ENCODE measurements around the gene DAAM1. TPM values are rescaled to one million over a fixed set of nuclear protein-coding genes. Genes with fewer than 3 reads are reported as not detected.

The DAAM1 gene
- total RNA-seq, 2 experiments from 2014 or later, result 11.3 to 11.7 TPM

- no peaks in the 10 kb centered on the region for H3K27me3 Mint-ChIP-seq
- ATAC-seq (no peak), DNase-seq (no peak)
- H3K4me1 Mint-ChIP-seq, result no peaks in the 10 kb centered on the region
- CTCF ChIA-PET, result no interaction called here
- intact Hi-C loops (cut with DNase I, micrococcal nuclease), result no loop called here
- POLR2A ChIA-PET, result interaction anchor here (0.6 kb wide), 1 partner anchor 276 kb away, joined by 6 read pairs; no protein-coding TSS in a partner anchor
- H3K27ac Mint-ChIP-seq, result no peak overlapping the region
- no peaks in the 10 kb centered on the region for H3K9me3 Mint-ChIP-seq (ENCODE audit: low read depth)
- peaks cover 7% of the 10 kb centered on the region for H3K36me3 Mint-ChIP-seq (ENCODE audit: low read depth)
- H3K4me3 Mint-ChIP-seq, result no peak overlapping the region
These were observed 170.3 kb downstream of the DAAM1 start for GRCh38 chr14:59358784-59359183.

DNA sequence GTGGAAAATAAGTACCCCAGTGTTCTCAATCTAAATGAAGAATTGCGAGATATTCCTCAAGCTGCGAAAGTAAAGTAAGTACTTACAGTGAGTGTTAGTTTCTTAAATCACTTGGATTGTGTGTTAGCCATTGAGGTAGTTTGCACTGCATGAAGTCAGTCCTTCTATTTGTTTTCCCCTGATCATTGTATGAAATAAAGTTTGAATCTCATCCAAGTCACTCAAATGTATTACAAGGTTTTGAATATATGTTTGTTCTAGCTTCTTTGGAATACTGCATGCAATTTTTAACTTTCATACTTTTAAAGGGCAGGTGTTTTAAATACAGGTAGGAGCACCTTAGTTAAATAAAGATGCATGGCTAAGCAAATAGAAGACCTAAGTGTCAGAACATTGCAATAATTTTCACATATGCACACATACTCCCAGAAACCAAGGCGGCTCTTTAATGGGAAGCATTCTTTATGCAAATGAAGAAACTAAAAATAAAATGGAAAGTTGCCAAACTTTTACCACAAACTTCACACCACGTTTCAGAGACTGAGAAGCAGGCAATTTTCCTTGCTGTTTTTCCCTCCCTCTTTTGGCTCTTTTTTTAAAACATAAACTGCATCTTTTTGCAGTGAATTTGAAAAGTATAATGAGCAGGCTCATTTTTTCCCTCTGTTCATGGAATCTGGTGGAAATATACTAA lies 171.1 kb downstream of the DAAM1 start:
- Mint-ChIP-seq H3K27me3 (no peaks in the 10 kb centered on the region), H3K4me1 (no peaks in the 10 kb centered on the region), H3K36me3 (ENCODE audit: low read depth) (peaks cover 8% of the 10 kb centered on the region), H3K4me3 (no peak overlapping the region), H3K9me3 (ENCODE audit: low read depth) (no peaks in the 10 kb centered on the region), H3K27ac (no peak overlapping the region)
- ATAC-seq (no peak), DNase-seq (no peak)
- intact Hi-C loops (cut with DNase I, micrococcal nuclease), result no loop called here
- ChIA-PET POLR2A (no interaction called here), CTCF (no interaction called here)

- peaks cover 10% of the 10 kb centered on the region for H3K36me3 Mint-ChIP-seq (ENCODE audit: low read depth)
- intact Hi-C loops (cut with DNase I, micrococcal nuclease), result no loop called here
- CTCF ChIA-PET, result no interaction called here
- no peaks in the 10 kb centered on the region for H3K9me3 Mint-ChIP-seq (ENCODE audit: low read depth)
- DNase-seq (no peak), ATAC-seq (no peak)
- POLR2A ChIA-PET, result no interaction called here
- H3K4me3 Mint-ChIP-seq, result no peak overlapping the region
- no peaks in the 10 kb centered on the region for H3K4me1 Mint-ChIP-seq
- no peak overlapping the region for H3K27ac Mint-ChIP-seq
- H3K27me3 Mint-ChIP-seq, result no peaks in the 10 kb centered on the region
These were observed 171.8 kb downstream of the DAAM1 start for GRCh38 chr14:59360233-59360632.

GRCh38 chr14:59360923-59361794 lies 172.7 kb downstream of the DAAM1 start:
- H3K36me3 Mint-ChIP-seq (ENCODE audit: low read depth), result peaks cover 7% of the 10 kb centered on the region
- intact Hi-C loops (cut with DNase I, micrococcal nuclease), result no loop called here
- H3K27ac Mint-ChIP-seq, result no peak overlapping the region
- no peak for DNase-seq
- H3K9me3 Mint-ChIP-seq (ENCODE audit: low read depth), result no peaks in the 10 kb centered on the region
- ChIA-PET POLR2A (no interaction called here), CTCF (interaction anchor here (1.0 kb wide), 1 partner anchor 9 kb away, joined by 4 read pairs; no protein-coding TSS in a partner anchor)
- no peaks in the 10 kb centered on the region for H3K4me1 Mint-ChIP-seq
- no peak overlapping the region for H3K4me3 Mint-ChIP-seq
- ATAC-seq, result no peak
- H3K27me3 Mint-ChIP-seq, result no peaks in the 10 kb centered on the region

DNA sequence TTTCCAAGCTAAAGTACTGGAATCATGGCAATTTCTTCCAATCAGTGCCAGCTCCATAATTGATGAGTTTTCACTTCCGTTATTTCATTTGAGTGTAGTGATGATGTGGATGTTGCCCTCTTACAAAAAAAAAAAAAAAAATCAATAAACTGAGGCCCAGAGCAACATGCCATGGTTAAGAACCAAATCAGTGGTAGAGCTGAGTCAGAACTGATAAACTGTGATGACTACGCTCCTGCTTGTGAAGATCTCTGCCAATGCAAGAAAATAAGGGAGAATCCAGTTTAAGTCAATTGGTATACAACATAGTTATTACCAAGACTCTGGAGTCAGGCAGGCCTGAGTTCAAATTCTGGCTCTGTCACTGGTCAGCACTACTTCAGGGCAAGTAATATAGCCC lies 174.0 kb downstream of the DAAM1 start:
- Mint-ChIP-seq H3K36me3 (ENCODE audit: low read depth) (peaks cover 10% of the 10 kb centered on the region), H3K27ac (no peak overlapping the region), H3K9me3 (ENCODE audit: low read depth) (no peaks in the 10 kb centered on the region), H3K27me3 (no peaks in the 10 kb centered on the region), H3K4me3 (no peak overlapping the region), H3K4me1 (no peaks in the 10 kb centered on the region)
- ATAC-seq (no peak), DNase-seq (no peak)
- ChIA-PET CTCF (no interaction called here), POLR2A (no interaction called here)
- intact Hi-C loops (cut with DNase I, micrococcal nuclease), result no loop called here

- ATAC-seq, result no peak
- POLR2A ChIA-PET, result no interaction called here
- no peak overlapping the region for H3K27ac Mint-ChIP-seq
- no peaks in the 10 kb centered on the region for H3K9me3 Mint-ChIP-seq (ENCODE audit: low read depth)
- intact Hi-C loops (cut with DNase I, micrococcal nuclease), result no loop called here
- H3K36me3 Mint-ChIP-seq (ENCODE audit: low read depth), result peaks cover 14% of the 10 kb centered on the region
- H3K4me1 Mint-ChIP-seq, result no peaks in the 10 kb centered on the region
- no peaks in the 10 kb centered on the region for H3K27me3 Mint-ChIP-seq
- DNase-seq, result no peak
- CTCF ChIA-PET, result no interaction called here
- H3K4me3 Mint-ChIP-seq, result no peak overlapping the region
These were observed 175.2 kb downstream of the DAAM1 start for GRCh38 chr14:59363531-59364226.

GRCh38 chr14:59370158-59370742 lies 181.8 kb downstream of the DAAM1 start:
- ChIA-PET CTCF (interaction anchor here (0.8 kb wide), 1 partner anchor 73 kb away, joined by 3 read pairs; no protein-coding TSS in a partner anchor), POLR2A (no interaction called here)
- ATAC-seq (no peak), DNase-seq (no peak)
- H3K4me1 Mint-ChIP-seq, result no peaks in the 10 kb centered on the region
- H3K27ac Mint-ChIP-seq, result no peak overlapping the region
- H3K36me3 Mint-ChIP-seq (ENCODE audit: low read depth), result peaks cover 9% of the 10 kb centered on the region
- no peaks in the 10 kb centered on the region for H3K9me3 Mint-ChIP-seq (ENCODE audit: low read depth)
- no peaks in the 10 kb centered on the region for H3K27me3 Mint-ChIP-seq
- H3K4me3 Mint-ChIP-seq, result no peak overlapping the region
- intact Hi-C loops (cut with DNase I, micrococcal nuclease), result no loop called here

DNA sequence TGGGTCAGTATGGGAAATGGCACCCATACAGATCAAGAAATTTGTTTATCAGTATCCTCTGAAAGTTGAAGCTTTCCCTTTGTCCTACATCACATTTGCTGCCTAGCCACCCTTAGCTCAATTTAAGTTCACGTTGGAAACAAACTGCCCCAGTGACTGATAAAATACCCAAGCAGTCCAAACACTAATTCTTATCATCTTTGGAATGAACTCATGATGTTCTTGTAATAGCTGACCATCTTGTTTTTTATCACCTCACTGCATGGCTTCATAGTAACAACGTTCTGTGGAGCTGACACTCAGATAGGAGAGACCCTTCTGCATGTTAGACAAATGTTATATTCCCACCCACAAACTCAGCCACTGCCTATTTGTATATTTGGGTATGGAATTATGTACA lies 183.3 kb downstream of the DAAM1 start:
- Mint-ChIP-seq H3K27ac (no peak overlapping the region), H3K4me1 (no peaks in the 10 kb centered on the region), H3K27me3 (no peaks in the 10 kb centered on the region), H3K9me3 (ENCODE audit: low read depth) (no peaks in the 10 kb centered on the region), H3K36me3 (ENCODE audit: low read depth) (peaks cover 9% of the 10 kb centered on the region), H3K4me3 (no peak overlapping the region)
- POLR2A ChIA-PET, result no interaction called here
- intact Hi-C loops (cut with DNase I, micrococcal nuclease), result no loop called here
- DNase-seq (no peak), ATAC-seq (no peak)
- CTCF ChIA-PET, result interaction anchor here (0.7 to 1.7 kb wide), 3 partner anchors 11 to 209 kb away, joined by 3 to 6 read pairs (median 3); no protein-coding TSS in a partner anchor

- ATAC-seq, result no peak
- DNase-seq, result no peak
- CTCF ChIA-PET, result no interaction called here
These were observed 185.6 kb downstream of the DAAM1 start for GRCh38 chr14:59374048-59374447.

GRCh38 chr14:59376686-59377085 lies 188.2 kb downstream of the DAAM1 start:
- Mint-ChIP-seq H3K27ac (no peak overlapping the region), H3K9me3 (ENCODE audit: low read depth) (no peaks in the 10 kb centered on the region), H3K4me1 (no peaks in the 10 kb centered on the region), H3K36me3 (ENCODE audit: low read depth) (no peaks in the 10 kb centered on the region), H3K4me3 (no peak overlapping the region), H3K27me3 (no peaks in the 10 kb centered on the region)
- POLR2A ChIA-PET, result no interaction called here
- DNase-seq (no peak), ATAC-seq (no peak)
- CTCF ChIA-PET, result no interaction called here
- intact Hi-C loops (cut with DNase I, micrococcal nuclease), result no loop called here

More at GRCh38 chr14:59374048-59374447, 185.6 kb downstream of the DAAM1 start:
- no peaks in the 10 kb centered on the region for H3K4me1 Mint-ChIP-seq
- no peaks in the 10 kb centered on the region for H3K27me3 Mint-ChIP-seq
- POLR2A ChIA-PET, result no interaction called here
- H3K4me3 Mint-ChIP-seq, result no peak overlapping the region
- no peak overlapping the region for H3K27ac Mint-ChIP-seq
- intact Hi-C loops (cut with DNase I, micrococcal nuclease), result no loop called here
- peaks cover under 1% of the 10 kb centered on the region for H3K36me3 Mint-ChIP-seq (ENCODE audit: low read depth)
- H3K9me3 Mint-ChIP-seq (ENCODE audit: low read depth), result no peaks in the 10 kb centered on the region

- H3K4me3 Mint-ChIP-seq, result no peak overlapping the region
- no peaks in the 10 kb centered on the region for H3K27me3 Mint-ChIP-seq
- intact Hi-C loops (cut with DNase I, micrococcal nuclease), result no loop called here
- no peaks in the 10 kb centered on the region for H3K9me3 Mint-ChIP-seq (ENCODE audit: low read depth)
- ChIA-PET CTCF (no interaction called here), POLR2A (no interaction called here)
- no peak for DNase-seq
- H3K27ac Mint-ChIP-seq, result no peak overlapping the region
- no peaks in the 10 kb centered on the region for H3K4me1 Mint-ChIP-seq
- ATAC-seq, result no peak
- H3K36me3 Mint-ChIP-seq (ENCODE audit: low read depth), result no peaks in the 10 kb centered on the region
These were observed 189.0 kb downstream of the DAAM1 start for GRCh38 chr14:59377491-59377890.

All from activated CD4-positive, alpha-beta T cell treated with anti-CD3 and anti-CD28 coated beads for 36 hours (primary cell).